GM23338 (cell line): ENCODE measurements around the gene EEF2. TPM values are rescaled to one million over a fixed set of nuclear protein-coding genes. Genes with fewer than 3 reads are reported as not detected.

ENCODE experiments used
- ATAC-seq: fragments of 200-7000 bp; cut with Tn5 transposase; 3 replicates; pipeline ENCODE4 v1.9.1; 2020
- DNase-seq: peaks from one replicate; pipeline ENCODE4 v3.0.0-alpha.2; 2015; ENCODE audit warnings: low spot score
- H2AFZ ChIP-seq: fragments of 200-600 bp; sonication (generic); 2 replicates; pipeline ENCODE4 v1.8.0; 2016; ENCODE audit warnings: antibody characterized with exemption, mild to moderate bottlenecking, moderate library complexity
- H3F3A ChIP-seq: fragments of 200-600 bp; sonication (generic); replicated peaks from 2 replicates; pipeline ENCODE4 v1.8.0; 2017; ENCODE audit warnings: antibody characterized with exemption, mixed run types, low read depth
- H3K27ac ChIP-seq: fragments of 200-600 bp; sonication (generic); 2 replicates; pipeline ENCODE4 v1.6.1; 2016; ENCODE audit warnings: low read depth
- H3K27me3 ChIP-seq: fragments of 200-600 bp; sonication (generic); 2 replicates; pipeline ENCODE4 v1.8.0; 2016; ENCODE audit warnings: mild to moderate bottlenecking, mixed run types, moderate library complexity; ENCODE audit not compliant: insufficient read depth
- H3K36me3 ChIP-seq: fragments of 200-600 bp; sonication (generic); 2 replicates; pipeline ENCODE4 v1.8.0; 2016; ENCODE audit warnings: mild to moderate bottlenecking; ENCODE audit not compliant: insufficient read depth
- H3K4me1 ChIP-seq: fragments of 200-600 bp; sonication (generic); 2 replicates; pipeline ENCODE4 v1.8.0; 2016; ENCODE audit warnings: mild to moderate bottlenecking, moderate library complexity; ENCODE audit not compliant: insufficient read depth
- H3K4me2 ChIP-seq: fragments of 200-600 bp; sonication (generic); 2 replicates; pipeline ENCODE4 v1.7.1; 2017; ENCODE audit warnings: mixed run types
- H3K4me3 ChIP-seq: fragments of 200-600 bp; sonication (generic); 2 replicates; pipeline ENCODE4 v1.6.1; 2016; ENCODE audit warnings: mixed run types
- H3K79me2 ChIP-seq: fragments of 200-600 bp; sonication (generic); replicated peaks from 2 replicates; pipeline ENCODE4 v1.8.0; 2017; ENCODE audit warnings: mild to moderate bottlenecking; ENCODE audit not compliant: insufficient read depth
- H3K9me2 ChIP-seq: fragments of 200-600 bp; sonication (generic); 2 replicates; pipeline ENCODE4 v1.8.0; 2017; ENCODE audit not compliant: insufficient read depth
- H4K20me1 ChIP-seq: fragments of 200-600 bp; sonication (generic); replicated peaks from 2 replicates; pipeline ENCODE4 v1.8.0; 2017; ENCODE audit warnings: mild to moderate bottlenecking; ENCODE audit not compliant: insufficient read depth
- H3K27ac Mint-ChIP-seq: 2 replicates; pipeline ENCODE4 v1.8.0; 2020; ENCODE audit warnings: inconsistent platforms, mild to moderate bottlenecking, moderate library complexity, mixed read lengths
- H3K27me3 Mint-ChIP-seq: 3 replicates; pipeline ENCODE4 v1.8.0; 2022; ENCODE audit warnings: low read depth, mild to moderate bottlenecking, moderate library complexity, mixed read lengths, inconsistent platforms; ENCODE audit not compliant: insufficient read depth, poor library complexity
- H3K36me3 Mint-ChIP-seq: 3 replicates; pipeline ENCODE4 v1.8.0; 2021; ENCODE audit warnings: low read depth, mild to moderate bottlenecking, inconsistent platforms, moderate library complexity, mixed read lengths
- H3K4me1 Mint-ChIP-seq: 3 replicates; pipeline ENCODE4 v1.8.0; 2020; ENCODE audit warnings: mild to moderate bottlenecking, inconsistent platforms, mixed read lengths
- H3K4me3 Mint-ChIP-seq: 3 replicates; pipeline ENCODE4 v1.8.0; 2021; ENCODE audit warnings: moderate library complexity, mild to moderate bottlenecking, inconsistent platforms, mixed read lengths
- H3K9me3 Mint-ChIP-seq: 3 replicates; pipeline ENCODE4 v1.8.0; 2020; ENCODE audit warnings: moderate library complexity, mild to moderate bottlenecking, inconsistent platforms, mixed read lengths
- CREB1 ChIP-seq: fragments of 250-450 bp; sonication (Bioruptor Pico); IDR thresholded peaks from 2 replicates; pipeline ENCODE4 v1.5.0; 2020; ENCODE audit warnings: low read depth, mild to moderate bottlenecking, moderate library complexity
- ETS1 ChIP-seq: IDR thresholded peaks from 2 replicates; pipeline ENCODE4 v1.6.1; 2016; ENCODE audit warnings: antibody characterized with exemption
- EZH2 ChIP-seq: fragments of 200-600 bp; sonication (generic); IDR thresholded peaks from one replicate; pipeline ENCODE4 v1.8.0; 2017; ENCODE audit warnings: antibody characterized with exemption, mild to moderate bottlenecking, low read depth; ENCODE audit not compliant: unreplicated experiment
- EZH2phosphoT487 ChIP-seq: fragments of 200-600 bp; sonication (generic); IDR thresholded peaks from one replicate; pipeline ENCODE4 v1.8.1; 2018; ENCODE audit warnings: antibody characterized with exemption; ENCODE audit not compliant: unreplicated experiment
- NANOG ChIP-seq: IDR thresholded peaks from 2 replicates; pipeline ENCODE4 v1.6.1; 2016; ENCODE audit warnings: antibody characterized with exemption, borderline replicate concordance
- POLR2AphosphoS5 ChIP-seq: IDR thresholded peaks from 2 replicates; pipeline ENCODE4 v1.6.1; 2016; ENCODE audit warnings: antibody characterized with exemption, low read depth
- REST ChIP-seq: IDR thresholded peaks from one replicate; pipeline ENCODE4 v1.6.1; 2018; ENCODE audit warnings: antibody characterized with exemption; ENCODE audit not compliant: unreplicated experiment
- STAT1 ChIP-seq: IDR thresholded peaks from one replicate; pipeline ENCODE4 v1.6.1; 2016; ENCODE audit warnings: antibody characterized with exemption; ENCODE audit not compliant: unreplicated experiment
- ZNF331 ChIP-seq: fragments of 250-450 bp; sonication (Bioruptor Pico); IDR thresholded peaks from 2 replicates; pipeline ENCODE4 v1.5.0; 2020; ENCODE audit warnings: low read depth, mild to moderate bottlenecking, moderate library complexity
- polyA plus RNA-seq: library from polyadenylated mRNA; unstranded; fragments of >200 nt; fragmentation: Nextera tagmentation; extraction: Ambion mirVana; gene quantifications from 2 replicates; pipeline ENCODE4 v1.2.1, GENCODE V29; 2016
- total RNA-seq: library from RNA; depleted of rRNA; stranded (reverse); fragments of >200 nt; shearing (Covaris generic); gene quantifications from 2 replicates; pipeline ENCODE4 v1.2.3, GENCODE V29; 2014
- TF ChIP-seq, protein P1 (sequence below), 2 experiments: fragments of 200-600 bp in 1 of 2; sonication (generic) in 1 of 2; conservative IDR thresholded peaks; 2 replicates each; pipeline versions ENCODE4 v1.5.1 to v1.6.1; 2016 to 2017; ENCODE audit warnings: antibody characterized with exemption in 2 of 2, low read depth in 2 of 2, mild to moderate bottlenecking in 2 of 2, moderate library complexity in 1 of 2

EEF2 gene
- total and polyA plus RNA-seq, 2 experiments from 2014 or later, result 772 to 2,987 TPM

DNA sequence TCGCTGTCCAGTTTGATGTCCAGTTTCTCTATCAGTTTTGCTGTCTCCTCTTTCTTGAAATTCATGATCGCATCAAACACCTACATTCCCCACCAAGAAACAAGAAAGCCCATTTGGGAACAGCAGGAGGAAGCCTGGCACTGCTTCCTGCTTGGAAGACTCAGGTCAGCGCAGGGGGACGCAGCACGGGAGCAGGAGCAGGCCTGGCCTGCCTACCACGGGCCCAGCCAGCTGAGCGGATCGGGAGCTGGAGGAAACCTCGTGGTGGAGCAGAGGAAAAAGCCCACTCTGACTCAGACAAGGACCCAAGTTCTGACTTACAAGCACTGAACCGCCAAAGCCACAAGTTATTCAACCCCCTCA, 3.9 kb downstream of the EEF2 start (continued):
- no peak for TF ChIP-seq REST

DNA sequence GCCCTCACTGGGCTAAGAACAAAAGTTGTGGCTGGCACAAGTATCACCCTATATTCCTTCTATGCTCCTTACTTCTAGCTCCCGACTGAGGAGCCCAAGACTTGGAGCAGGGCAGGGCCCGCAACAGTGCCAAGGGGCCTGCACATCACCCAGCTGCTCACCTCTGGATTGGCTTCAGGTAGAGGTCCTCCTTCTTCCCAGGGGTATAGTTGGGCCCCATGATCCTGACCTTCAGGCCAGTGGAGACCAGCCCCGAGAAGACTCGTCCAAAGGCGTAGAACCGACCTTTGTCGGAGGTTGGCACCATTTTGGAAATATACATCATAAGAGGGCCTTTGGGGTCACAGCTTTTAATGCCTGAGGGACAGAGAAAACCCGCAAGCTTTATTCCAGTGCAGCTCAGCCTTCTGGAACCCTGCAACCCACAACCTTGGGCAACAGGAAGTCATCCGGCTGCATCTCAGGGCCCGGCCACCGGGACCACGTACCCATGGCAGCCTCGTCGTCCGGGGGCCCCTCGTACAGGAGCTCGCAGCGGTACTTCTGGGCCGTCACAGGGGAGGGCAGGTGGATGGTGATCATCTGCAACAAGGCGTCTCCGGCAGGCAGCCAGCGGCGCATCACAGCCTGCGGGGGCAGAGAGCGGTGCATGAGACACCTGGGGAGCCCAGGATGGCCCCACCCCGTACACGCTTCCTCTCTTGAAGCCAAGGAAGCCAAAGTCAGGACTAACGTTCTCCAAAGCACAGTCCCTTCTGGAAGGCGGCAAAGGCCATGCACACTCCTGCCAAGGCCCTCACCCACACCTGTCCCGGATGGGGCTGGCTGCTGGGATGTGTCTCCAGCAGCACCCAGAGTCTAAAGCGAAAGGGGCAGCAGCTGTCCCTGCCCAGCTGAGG, 4.7 kb downstream of the EEF2 start:
- H3K9me3 Mint-ChIP-seq, result peaks cover 15% of the 10 kb centered on the region; the same call in 2 of the 3 replicates
- Histone ChIP-seq H3K27me3 (0 out of 2 replicates have a peak, but pooled peaks cover under 1% of the 10 kb centered on the region), H3K4me2 (no peak overlapping the region), H3K27ac (peak overlapping the region; percentile 85), H3K36me3 (peaks cover 77% of the 10 kb centered on the region), H3K4me3 (no peak overlapping the region), H3K9me2 (no peaks in the 10 kb centered on the region), H3K79me2 (peaks cover 76% of the 10 kb centered on the region), H3K4me1 (peaks cover 10% of the 10 kb centered on the region), H4K20me1 (peaks cover 72% of the 10 kb centered on the region), H3F3A (peaks cover 90% of the 10 kb centered on the region), H2AFZ (no peak overlapping the region)
- peaks cover 26% of the 10 kb centered on the region for H3K4me1 Mint-ChIP-seq
- peaks cover 47% of the 10 kb centered on the region for H3K27me3 Mint-ChIP-seq
- DNase-seq (no peak), ATAC-seq (no peak)
- no peak overlapping the region for H3K4me3 Mint-ChIP-seq
- no peak overlapping the region; the same call in 1 of the 2 replicates for H3K27ac Mint-ChIP-seq
- H3K36me3 Mint-ChIP-seq, result peaks cover 96% of the 10 kb centered on the region
- TF ChIP-seq EZH2 (no peak), STAT1 (no peak), CREB1 (CRISPR knock-in tag) (no peak), ZNF331 (CRISPR knock-in tag) (no peak), REST (no peak), NANOG (no peak), EZH2phosphoT487 (no peak), ETS1 (no peak), POLR2AphosphoS5 (no peak)
- TF ChIP-seq, protein P1, sequence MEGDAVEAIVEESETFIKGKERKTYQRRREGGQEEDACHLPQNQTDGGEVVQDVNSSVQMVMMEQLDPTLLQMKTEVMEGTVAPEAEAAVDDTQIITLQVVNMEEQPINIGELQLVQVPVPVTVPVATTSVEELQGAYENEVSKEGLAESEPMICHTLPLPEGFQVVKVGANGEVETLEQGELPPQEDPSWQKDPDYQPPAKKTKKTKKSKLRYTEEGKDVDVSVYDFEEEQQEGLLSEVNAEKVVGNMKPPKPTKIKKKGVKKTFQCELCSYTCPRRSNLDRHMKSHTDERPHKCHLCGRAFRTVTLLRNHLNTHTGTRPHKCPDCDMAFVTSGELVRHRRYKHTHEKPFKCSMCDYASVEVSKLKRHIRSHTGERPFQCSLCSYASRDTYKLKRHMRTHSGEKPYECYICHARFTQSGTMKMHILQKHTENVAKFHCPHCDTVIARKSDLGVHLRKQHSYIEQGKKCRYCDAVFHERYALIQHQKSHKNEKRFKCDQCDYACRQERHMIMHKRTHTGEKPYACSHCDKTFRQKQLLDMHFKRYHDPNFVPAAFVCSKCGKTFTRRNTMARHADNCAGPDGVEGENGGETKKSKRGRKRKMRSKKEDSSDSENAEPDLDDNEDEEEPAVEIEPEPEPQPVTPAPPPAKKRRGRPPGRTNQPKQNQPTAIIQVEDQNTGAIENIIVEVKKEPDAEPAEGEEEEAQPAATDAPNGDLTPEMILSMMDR (conservative IDR thresholded peaks at IDR 0.05; ENCODE audit: low read depth in 2 of 2), result no peak
